Measurements from ENCODE around the gene RSAD1.

Gene RSAD1

GRCh38 chr17:50484386-50485155 is 5.9 kb downstream of the RSAD1 start:
- ChIA-PET POLR2A (no interaction called here), CTCF (interaction anchor here (0.5 to 10.0 kb wide), 15 partner anchors 9 to 358 kb away, joined by 3 to 95 read pairs (median 4); partner anchors contain the start of gene LRRC59)
- Histone ChIP-seq H3K27ac (ENCODE audit: extremely low read depth, low read depth, low read length) (no peak overlapping the region), H3K4me3 (ENCODE audit: low read depth, low read length) (no peak overlapping the region), H3K36me3 (ENCODE audit: control insufficient read depth in 2 of 2, insufficient read depth in 1 of 2, low read length in 2 of 2) (peaks cover 21 to 45% of the 10 kb centered on the region in 2 experiments), H3K9me3 (ENCODE audit: control insufficient read depth, insufficient read depth, low read depth, low read length) (no peaks in the 10 kb centered on the region), H3K4me1 (ENCODE audit: control insufficient read depth, insufficient read depth, low read length) (peaks cover 3% of the 10 kb centered on the region)
- TF ChIP-seq ZBTB8A (tag by site-specific recombination; IDR thresholded peaks at IDR 0.05) (no peak), ZBTB7A (tag by site-specific recombination; IDR thresholded peaks at IDR 0.05; ENCODE audit: low read depth) (no peak), SP2 (tag by site-specific recombination; IDR thresholded peaks at IDR 0.05) (no peak), ZNF311 (tag by site-specific recombination; IDR thresholded peaks at IDR 0.05; ENCODE audit: borderline replicate concordance) (no peak), ZNF549 (tag by site-specific recombination; IDR thresholded peaks at IDR 0.05) (no peak), AEBP2 (tag by site-specific recombination; IDR thresholded peaks at IDR 0.05; ENCODE audit: borderline replicate concordance) (no peak), SCRT1 (tag by site-specific recombination; IDR thresholded peaks at IDR 0.05; ENCODE audit: borderline replicate concordance) (no peak), ZFP69B (tag by site-specific recombination; IDR thresholded peaks at IDR 0.05) (no peak), ZNF654 (tag by site-specific recombination; IDR thresholded peaks at IDR 0.05; ENCODE audit: low read depth) (no peak), ZEB2 (tag by site-specific recombination; IDR thresholded peaks at IDR 0.05) (no peak), ZNF221 (tag by site-specific recombination; IDR thresholded peaks at IDR 0.05; ENCODE audit: borderline replicate concordance) (no peak), GLIS2 (tag by site-specific recombination; IDR thresholded peaks at IDR 0.05) (no peak)

- peaks cover 18 to 33% of the 10 kb centered on the region in 2 experiments for H3K36me3 ChIP-seq (ENCODE audit: control insufficient read depth in 2 of 2, insufficient read depth in 1 of 2, low read length in 2 of 2)
These were observed 8.8 kb downstream of the RSAD1 start for GRCh38 chr17:50487213-50488096.

GRCh38 chr17:50488880-50489279 is 10.2 kb downstream of the RSAD1 start:
- Histone ChIP-seq H3K4me3 (ENCODE audit: low read depth, low read length) (no peak overlapping the region), H3K4me1 (ENCODE audit: control insufficient read depth, insufficient read depth, low read length) (0 out of 2 replicates have a peak, but pooled peaks cover 3% of the 10 kb centered on the region), H3K36me3 (ENCODE audit: control insufficient read depth in 2 of 2, insufficient read depth in 1 of 2, low read length in 2 of 2) (peaks cover 7 to 25% of the 10 kb centered on the region in 2 experiments), H3K9me3 (ENCODE audit: control insufficient read depth, insufficient read depth, low read depth, low read length) (no peaks in the 10 kb centered on the region), H3K27ac (ENCODE audit: extremely low read depth, low read depth, low read length) (no peak overlapping the region)
- ChIA-PET POLR2A (no interaction called here), CTCF (interaction anchor here (0.6 to 10.0 kb wide), 3 partner anchors 12 to 126 kb away, joined by 4 to 95 read pairs (median 5); partner anchors contain the start of gene EME1)
- TF ChIP-seq ZBTB17 (tag by site-specific recombination; IDR thresholded peaks at IDR 0.05) (no peak), ZNF704 (tag by site-specific recombination; IDR thresholded peaks at IDR 0.05) (no peak), ZNF692 (tag by site-specific recombination; IDR thresholded peaks at IDR 0.05) (no peak), EGR2 (tag by site-specific recombination; IDR thresholded peaks at IDR 0.05; ENCODE audit: low read depth) (no peak), ZNF311 (tag by site-specific recombination; IDR thresholded peaks at IDR 0.05; ENCODE audit: borderline replicate concordance) (no peak), ZNF248 (tag by site-specific recombination; IDR thresholded peaks at IDR 0.05) (no peak), ZNF404 (tag by site-specific recombination; IDR thresholded peaks at IDR 0.05) (no peak), OSR2 (tag by site-specific recombination; IDR thresholded peaks at IDR 0.05) (no peak), ZBTB11 (tag by site-specific recombination; conservative IDR thresholded peaks at IDR 0.05; ENCODE audit: low read depth) (no peak), ZNF510 (tag by site-specific recombination; IDR thresholded peaks at IDR 0.05; ENCODE audit: insufficient replicate concordance) (no peak)

More at GRCh38 chr17:50487213-50488096, 8.8 kb downstream of the RSAD1 start:
- TF ChIP-seq ZNF324 (tag by site-specific recombination; IDR thresholded peaks at IDR 0.05): no peak
- Histone ChIP-seq H3K4me3 (ENCODE audit: low read depth, low read length) (no peak overlapping the region), H3K27ac (ENCODE audit: extremely low read depth, low read depth, low read length) (no peak overlapping the region), H3K4me1 (ENCODE audit: control insufficient read depth, insufficient read depth, low read length) (no peaks in the 10 kb centered on the region), H3K9me3 (ENCODE audit: control insufficient read depth, insufficient read depth, low read depth, low read length) (no peaks in the 10 kb centered on the region)
- ChIA-PET POLR2A (interaction anchor here (1.1 kb wide), 2 partner anchors 17 to 91 kb away, joined by 3 to 4 read pairs; partner anchors contain the start of gene LRRC59), CTCF (interaction anchor here (0.5 to 10.0 kb wide), 3 partner anchors 9 to 143 kb away, joined by 3 to 95 read pairs (median 4); no protein-coding TSS in a partner anchor)
